ENCODE results near the gene FAM53A.
A peak's percentile ranks its signal among the peaks of the same experiment; 100 is the strongest.
"Not testable (repeated sequence)": the region's sequence is repeated elsewhere in the genome, so short reads cannot be mapped to it uniquely, and the experiment has no call there.

Gene FAM53A

DNA sequence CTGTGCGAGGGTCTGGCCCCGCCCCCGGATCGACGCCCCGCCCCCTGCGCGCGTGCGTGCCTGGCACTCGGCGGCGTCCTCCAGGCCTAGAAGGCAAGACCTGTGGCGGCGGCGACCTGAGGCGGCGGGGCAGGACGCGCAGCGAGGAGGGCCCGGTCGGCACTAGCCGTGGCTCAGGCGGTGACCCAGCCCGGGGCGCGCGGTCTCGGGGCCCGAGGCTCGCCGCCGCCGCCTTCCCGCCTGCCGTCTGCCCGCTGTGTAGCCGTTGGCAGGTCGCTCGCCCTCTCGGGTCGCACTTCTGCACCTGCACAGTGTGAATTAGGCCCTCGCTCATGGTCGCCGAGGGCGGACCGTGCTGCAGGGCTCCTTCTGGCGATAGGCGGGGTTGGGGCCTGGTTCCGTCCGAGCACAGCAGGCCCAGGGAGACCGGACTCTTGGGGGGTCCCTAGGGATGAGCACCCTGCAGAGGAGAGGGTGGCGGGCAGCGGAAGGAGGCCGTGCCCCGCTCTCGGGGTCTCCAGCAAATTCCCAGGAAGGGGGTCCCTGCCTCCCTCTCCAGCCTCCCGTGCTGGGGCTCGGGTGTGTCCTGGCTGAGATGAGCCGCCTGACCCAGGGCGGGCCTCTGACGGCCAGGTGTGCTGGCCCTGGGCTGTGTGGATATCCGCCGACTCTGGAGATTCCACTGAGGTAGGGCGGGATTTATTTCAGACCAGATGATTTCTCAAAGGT lies 557 bp upstream of the FAM53A start:
- no peak for DNase-seq

DNA sequence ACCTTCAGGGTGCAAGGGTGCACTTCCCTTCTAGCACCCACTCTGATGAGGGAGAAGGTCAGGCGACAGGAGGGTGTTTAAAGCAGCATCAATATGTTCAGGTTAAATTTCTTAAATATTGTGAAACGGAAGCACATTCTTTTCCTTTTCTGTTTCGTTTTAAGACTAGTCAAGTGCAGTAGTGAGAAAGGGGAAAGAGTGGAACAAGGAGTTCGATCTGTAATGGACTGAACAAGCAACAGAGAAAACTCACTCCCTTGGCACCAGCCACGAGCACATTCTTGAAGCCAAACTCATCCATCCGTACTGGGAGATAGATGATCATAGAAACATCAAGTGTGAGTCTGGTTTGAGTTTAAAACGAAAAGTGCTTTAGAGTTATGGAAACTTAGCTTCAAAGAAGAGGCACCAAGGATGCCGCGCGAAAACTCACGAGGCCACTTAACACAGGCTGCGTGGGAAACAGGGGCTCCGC lies 815 bp downstream of the FAM53A start:
- peak in 1 of 2 experiments; percentile 60 for DNase-seq

GRCh38 chr4:1682860-1683259 lies 1.3 kb downstream of the FAM53A start:
- DNase-seq = no peak

DNA sequence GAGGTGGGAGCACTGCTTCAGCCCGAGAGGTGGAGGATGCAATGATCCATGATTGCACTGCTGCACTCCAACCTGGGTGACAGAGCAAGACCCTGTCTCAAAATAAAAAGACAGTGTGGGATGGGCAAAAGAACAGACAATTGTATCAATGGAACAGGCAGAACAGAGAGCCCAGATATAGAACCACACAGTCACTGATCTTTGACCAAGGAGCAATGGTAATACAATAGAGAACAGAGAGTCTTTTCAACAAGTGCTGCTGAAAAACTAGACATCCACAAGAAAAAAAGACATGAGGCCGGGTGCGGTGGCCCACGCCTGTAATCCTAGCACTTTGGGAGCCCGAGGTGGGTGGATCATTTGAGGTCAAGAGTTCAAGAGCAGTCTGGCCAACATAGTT lies 5.9 kb downstream of the FAM53A start:
- DNase-seq = no peak

DNA sequence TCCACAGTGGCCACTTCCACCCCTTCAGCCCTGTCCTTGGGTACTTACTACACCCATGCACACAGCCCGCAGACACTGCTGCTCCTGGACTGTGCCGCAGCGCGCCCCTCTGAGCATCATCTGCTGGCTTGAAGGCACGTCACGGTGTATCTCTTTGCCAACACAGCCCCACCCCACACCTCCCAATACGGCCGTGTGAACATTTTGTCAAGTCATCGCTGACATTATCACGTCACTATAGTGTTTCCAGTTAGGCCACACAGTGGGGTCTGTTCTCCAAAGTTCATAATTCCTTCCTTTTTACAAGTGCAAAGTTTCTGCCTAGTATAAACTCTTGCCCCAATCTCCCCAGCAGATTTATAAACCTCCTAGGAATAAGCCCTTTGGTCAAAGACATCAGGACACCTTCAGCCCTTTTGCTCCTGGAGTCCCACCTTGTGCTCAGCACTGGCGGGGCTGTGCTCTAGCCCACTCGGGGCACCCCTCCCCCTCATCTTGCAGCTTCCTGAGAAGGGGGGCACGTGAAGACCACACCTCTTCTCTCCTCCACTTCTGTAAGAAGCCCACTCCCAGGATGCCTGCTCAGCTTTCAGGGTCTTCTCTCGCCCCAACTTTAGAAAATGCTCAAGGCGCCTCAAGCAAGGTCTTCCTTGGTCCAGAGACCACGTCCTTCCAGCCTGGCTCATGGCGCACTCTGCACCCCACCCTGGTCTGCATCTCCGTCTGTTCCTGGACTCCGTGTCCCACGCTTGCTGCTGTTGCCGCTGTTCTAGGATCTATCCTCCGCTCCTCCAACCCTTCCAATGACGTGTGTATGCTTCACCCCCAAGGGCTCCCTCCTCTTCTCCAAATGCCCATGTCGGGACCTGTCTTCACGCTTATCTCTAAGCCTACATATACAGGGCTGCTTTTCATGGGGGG lies 7.2 kb downstream of the FAM53A start:
- no peak for DNase-seq

DNA sequence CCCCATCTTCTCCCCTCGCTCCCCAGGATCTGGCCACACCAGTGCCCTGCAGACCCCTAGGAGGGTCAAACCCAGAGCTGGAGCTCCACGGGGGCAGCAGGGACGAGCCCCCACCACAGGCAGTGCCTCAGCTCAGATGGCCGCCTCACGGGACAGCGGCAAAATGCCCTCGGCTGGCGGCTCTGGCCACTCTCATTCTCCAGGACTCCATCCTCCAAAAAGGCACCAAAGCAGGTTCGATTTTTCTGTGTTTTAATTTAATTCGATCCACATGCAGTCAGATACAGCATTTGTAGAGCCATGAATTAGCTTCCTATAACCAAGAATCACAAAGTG lies 8.3 kb downstream of the FAM53A start:
- no peak for DNase-seq

GRCh38 chr4:1675136-1675801 lies 8.8 kb downstream of the FAM53A start:
- DNase-seq = no peak

DNA sequence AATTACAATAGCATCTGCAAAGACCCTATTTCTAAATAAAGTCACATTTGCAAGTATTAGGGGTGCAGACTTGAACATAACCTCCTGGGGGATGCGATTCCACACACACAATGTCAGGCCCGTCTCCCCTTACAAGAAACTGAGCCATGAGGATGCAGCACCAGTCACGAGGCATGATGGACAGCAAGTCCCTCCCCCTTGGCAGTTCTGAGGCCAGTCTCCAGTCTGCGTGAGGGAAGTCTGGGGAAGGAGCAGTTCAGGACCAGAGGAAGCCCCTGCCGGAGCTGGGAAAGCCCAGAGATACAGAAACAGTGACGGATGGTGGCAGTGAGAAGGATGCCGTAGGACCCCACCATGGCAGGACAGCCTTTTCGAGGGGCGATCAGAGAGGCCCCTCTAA lies 9.4 kb downstream of the FAM53A start:
- DNase-seq = no peak

- DNase-seq = no peak
These were observed 10.4 kb downstream of the FAM53A start for GRCh38 chr4:1673671-1674070.

- DNase-seq = not testable (repeated sequence)
These were observed 13.1 kb downstream of the FAM53A start for GRCh38 chr4:1671011-1671410.

DNA sequence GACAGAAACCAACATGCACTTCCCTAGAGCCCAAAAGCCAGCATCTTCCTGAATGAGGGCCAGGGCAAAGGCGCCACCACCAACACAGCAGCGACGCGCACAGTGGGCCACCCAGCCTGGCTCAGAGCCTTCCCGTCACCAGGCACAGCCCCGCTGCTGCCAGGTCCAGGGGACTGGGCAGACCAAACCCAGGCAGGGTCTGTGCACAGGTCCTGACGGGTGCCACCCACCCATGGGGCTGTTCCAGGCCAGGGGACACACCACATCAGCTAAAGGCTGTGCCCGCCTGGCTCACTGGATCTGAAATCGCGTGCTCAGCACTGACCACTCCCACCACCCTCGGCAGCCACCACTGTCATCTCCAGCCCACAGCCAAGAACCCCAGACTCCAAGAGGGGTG lies 13.8 kb downstream of the FAM53A start:
- DNase-seq = no peak

GRCh38 chr4:1669850-1670249 lies 14.3 kb downstream of the FAM53A start:
- no peak for DNase-seq

DNA sequence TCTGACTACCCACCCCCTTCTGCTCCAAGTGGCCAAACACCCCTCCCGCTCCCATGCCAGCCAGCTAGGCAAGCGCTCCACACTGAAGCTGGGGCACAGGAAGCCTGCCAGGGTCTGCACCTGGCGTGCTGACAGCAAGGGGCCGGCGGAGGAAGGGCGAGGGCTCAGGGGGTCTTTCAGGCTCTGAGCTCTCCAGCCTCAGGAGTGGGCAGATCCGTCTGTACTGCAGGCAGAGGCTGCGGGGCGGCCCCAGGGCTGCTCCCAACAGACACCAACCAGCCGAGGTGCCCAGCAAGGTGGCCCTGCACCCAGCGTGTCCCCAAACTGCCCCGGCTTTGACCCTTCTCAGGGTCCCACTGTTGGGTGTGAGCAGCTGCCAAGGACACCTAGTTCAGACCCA lies 14.8 kb downstream of the FAM53A start:
- DNase-seq = no peak

DNA sequence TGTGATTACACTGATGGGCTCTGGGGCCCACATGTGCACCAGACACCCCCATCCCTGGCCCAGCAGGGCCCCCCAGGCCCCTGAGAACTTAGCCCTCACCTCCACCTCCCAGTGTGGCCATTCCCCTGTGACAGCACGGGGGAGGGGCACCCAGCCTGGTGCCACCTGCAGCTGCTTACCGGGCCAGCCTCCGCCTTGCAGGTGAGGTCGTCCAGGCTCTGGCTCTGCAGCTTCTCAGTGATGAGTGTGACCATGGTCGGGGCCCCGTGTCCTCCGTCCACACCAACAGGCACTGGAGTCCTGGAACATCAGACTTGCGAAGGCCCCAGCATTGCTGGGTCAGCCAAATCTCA lies 15.6 kb downstream of the FAM53A start:
- no peak for DNase-seq

DNA sequence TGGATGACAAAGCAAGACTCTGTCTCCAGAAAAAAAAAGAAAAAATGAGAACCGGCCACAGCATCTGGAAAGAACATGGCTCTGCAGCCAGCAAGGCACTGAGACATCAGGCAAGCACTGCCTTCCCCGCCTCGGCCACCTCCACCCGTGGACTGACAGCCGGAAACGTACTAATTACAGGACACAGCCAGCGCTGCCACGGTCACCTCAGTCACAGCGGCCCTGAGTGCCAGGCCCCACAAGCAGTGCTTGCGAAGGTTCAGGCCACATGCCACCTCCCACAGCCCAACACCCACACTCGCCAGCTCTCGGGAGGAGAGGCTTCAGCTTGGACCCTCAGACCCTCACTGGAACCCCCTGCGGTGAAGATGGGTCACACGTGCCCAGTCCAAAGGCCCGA lies 16.8 kb downstream of the FAM53A start:
- no peak for DNase-seq

DNA sequence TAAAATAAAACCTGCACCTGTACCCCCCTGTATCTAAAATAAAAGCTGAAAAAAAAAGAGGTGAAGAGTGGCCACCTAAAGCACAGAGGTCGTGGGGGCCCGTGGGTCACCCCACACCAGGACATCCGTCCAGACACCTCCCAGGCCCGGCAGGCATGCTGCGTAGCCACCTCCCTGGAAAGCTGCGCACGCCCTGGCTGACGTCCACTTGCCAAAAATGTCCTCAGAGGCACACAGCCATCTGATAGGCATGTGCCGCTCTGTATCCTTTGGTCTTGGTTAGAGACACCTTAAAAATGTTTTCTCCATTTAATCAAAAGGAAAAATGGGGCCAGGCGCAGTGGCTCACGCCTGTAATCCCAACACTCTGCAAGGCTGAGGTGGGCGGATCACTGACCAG lies 17.7 kb downstream of the FAM53A start:
- DNase-seq = no peak

GRCh38 chr4:1664141-1664540 lies 20.0 kb downstream of the FAM53A start:
- no peak for DNase-seq

GRCh38 chr4:1663549-1663948 lies 20.6 kb downstream of the FAM53A start:
- no peak for DNase-seq

- DNase-seq = no peak
These were observed 22.4 kb downstream of the FAM53A start for GRCh38 chr4:1661695-1662094.

- no peak for DNase-seq
These were observed 23.0 kb downstream of the FAM53A start for GRCh38 chr4:1660948-1661677.

GRCh38 chr4:1659104-1660043 lies 24.7 kb downstream of the FAM53A start:
- DNase-seq = no peak

DNA sequence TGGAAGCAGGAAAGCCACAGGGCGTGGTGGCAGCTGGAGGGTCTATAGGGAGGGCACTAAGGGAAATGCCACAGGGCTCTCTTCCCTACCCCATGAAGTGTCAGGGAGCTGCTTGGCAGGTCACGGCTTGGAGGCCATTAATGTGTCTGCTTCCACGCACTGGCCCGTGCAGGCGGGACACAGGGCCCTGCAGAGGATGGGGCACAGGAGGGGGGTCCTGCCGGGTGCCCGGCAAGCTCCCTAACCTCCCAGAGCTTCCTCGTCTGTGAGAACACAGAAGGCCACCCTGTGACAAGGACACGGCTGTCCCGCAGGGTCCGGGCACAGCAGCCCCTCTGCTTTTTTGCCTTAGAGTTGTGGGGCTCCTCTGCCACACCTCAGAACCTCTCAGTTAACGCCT lies 25.5 kb downstream of the FAM53A start:
- DNase-seq = no peak
